Measurements from ENCODE around the gene STARD5. TPM values are rescaled to one million over a fixed set of nuclear protein-coding genes. Genes with fewer than 3 reads are reported as not detected.
A peak's percentile ranks its signal among the peaks of the same experiment; 100 is the strongest.
"Not testable (repeated sequence)": the region's sequence is repeated elsewhere in the genome, so short reads cannot be mapped to it uniquely, and the experiment has no call there.

Gene STARD5
- total RNA-seq, result 17.1 TPM

- ATAC-seq, result peak; percentile 99
Observed at GRCh38 chr15:81323944-81324881, at the start of gene STARD5. Gene STARD5 (minus strand): TSS chr15:81324141. CDS start chr15:81324099, 42 bp downstream.

GRCh38 chr15:81373176-81373575, 49.2 kb upstream of the STARD5 start:
- no peak for ATAC-seq

- ATAC-seq, result no peak
Observed at GRCh38 chr15:81372575-81372974, 48.6 kb upstream of the STARD5 start.

GRCh38 chr15:81363718-81364500, 40.0 kb upstream of the STARD5 start:
- ATAC-seq, result no peak

- ATAC-seq, result no peak
Observed at GRCh38 chr15:81363276-81363675, 39.3 kb upstream of the STARD5 start.

GRCh38 chr15:81362790-81363189, 38.8 kb upstream of the STARD5 start:
- ATAC-seq, result no peak

GRCh38 chr15:81361891-81362290, 38.0 kb upstream of the STARD5 start:
- ATAC-seq, result no peak

GRCh38 chr15:81360491-81360890, 36.5 kb upstream of the STARD5 start:
- no peak for ATAC-seq

- no peak for ATAC-seq
Observed at GRCh38 chr15:81358248-81358647, 34.3 kb upstream of the STARD5 start.

GRCh38 chr15:81357180-81357686, 33.3 kb upstream of the STARD5 start:
- ATAC-seq, result no peak

- no peak for ATAC-seq
Observed at GRCh38 chr15:81356252-81356651, 32.3 kb upstream of the STARD5 start.

GRCh38 chr15:81351651-81352050, 27.7 kb upstream of the STARD5 start:
- no peak for ATAC-seq

GRCh38 chr15:81349271-81349670, 25.3 kb upstream of the STARD5 start:
- ATAC-seq, result no peak

- ATAC-seq, result not testable (repeated sequence)
Observed at GRCh38 chr15:81348691-81349090, 24.8 kb upstream of the STARD5 start.

GRCh38 chr15:81347910-81348309, 24.0 kb upstream of the STARD5 start:
- no peak for ATAC-seq

GRCh38 chr15:81346611-81347010, 22.7 kb upstream of the STARD5 start:
- no peak for ATAC-seq

- ATAC-seq, result no peak
Observed at GRCh38 chr15:81343371-81343770, 19.4 kb upstream of the STARD5 start.

- ATAC-seq, result no peak
Observed at GRCh38 chr15:81341351-81341750, 17.4 kb upstream of the STARD5 start.

- ATAC-seq, result no peak
Observed at GRCh38 chr15:81339851-81340250, 15.9 kb upstream of the STARD5 start.

- no peak for ATAC-seq
Observed at GRCh38 chr15:81339321-81339720, 15.4 kb upstream of the STARD5 start.

- ATAC-seq, result no peak
Observed at GRCh38 chr15:81338170-81339007, 14.4 kb upstream of the STARD5 start.

- ATAC-seq, result no peak
Observed at GRCh38 chr15:81337713-81338157, 13.8 kb upstream of the STARD5 start.

Measured in esophagus mucosa (tissue), 1 donor.